Left ventricle myocardium superior (tissue), 1 donor: ENCODE results near the gene NAP1L4. TPM values are rescaled to one million over a fixed set of nuclear protein-coding genes. Genes with fewer than 3 reads are reported as not detected.
A peak's percentile ranks its signal among the peaks of the same experiment; 100 is the strongest.

Source experiments
- ATAC-seq: fragments of 200-7000 bp; cut with Tn5 transposase; one replicate; pipeline ENCODE4 v1.9.1; 2020; ENCODE audit warnings: mild to moderate bottlenecking, moderate library complexity
- DNase-seq: peaks from one replicate; pipeline ENCODE4 v3.0.0-alpha.2; 2020
- intact Hi-C: fragments of 100-400 bp; cut with micrococcal nuclease; formaldehyde crosslinking; loops from one replicate; pipeline ENCODE4 v1.11.0; 2022
- total RNA-seq: library from RNA; stranded (reverse); fragmentation: NEBNext Ultra II Directional; extraction: Animal tissue kit (Norgen Biotek cat#: 25700); gene quantifications from one replicate; pipeline ENCODE4 v1.2.1, GENCODE V29; 2021
- donor health status: DM: no; HTN: yes; CAD: no; lungs with severe emphysema.

NAP1L4 gene
- total RNA-seq, 1 donor from 2014 or later, result 173 TPM

DNA sequence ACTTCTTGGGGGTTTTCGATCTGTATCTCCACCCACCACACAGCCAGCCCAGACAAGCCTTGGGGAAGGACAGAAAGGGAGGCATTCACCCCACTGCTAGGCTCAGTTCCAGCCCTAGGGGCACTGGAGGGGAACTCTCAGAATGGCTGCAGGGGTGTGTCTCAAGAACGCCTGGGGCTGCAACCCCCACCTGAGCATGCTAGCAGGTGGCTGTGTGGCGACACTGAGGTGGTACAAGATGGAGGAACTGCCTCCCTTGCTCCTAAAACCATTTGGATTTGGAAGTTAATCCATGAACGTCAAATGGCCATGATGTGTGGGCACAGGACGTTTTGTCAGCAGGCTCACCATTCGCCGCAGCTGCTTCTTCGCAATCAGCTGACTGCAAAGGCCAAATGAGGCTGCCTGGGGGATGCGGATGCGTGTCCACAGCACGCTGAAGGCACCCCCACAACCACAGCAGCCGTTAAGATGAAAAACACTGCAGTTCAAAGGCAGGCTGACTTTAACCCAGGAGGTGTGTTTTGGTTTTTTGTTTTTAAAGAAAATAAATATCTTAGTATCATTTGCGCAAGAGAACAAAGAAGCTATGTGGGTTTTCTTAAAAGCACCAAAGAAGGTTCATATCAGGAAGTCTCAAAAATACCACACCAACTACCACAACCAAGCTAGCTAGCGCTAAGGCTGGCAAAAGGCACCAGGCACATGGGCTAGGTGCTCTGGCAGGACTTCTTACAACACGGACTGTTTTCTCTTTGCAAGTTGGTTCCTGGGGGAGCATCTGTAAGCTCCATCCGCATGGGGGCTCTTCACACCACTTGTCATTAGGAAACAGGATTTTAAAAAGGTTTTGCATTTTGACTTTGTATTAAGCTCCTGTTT is 22.2 kb upstream of the NAP1L4 start:
- ATAC-seq (no peak), DNase-seq (peak; percentile 26)
- intact Hi-C loops, result no loop called here

GRCh38 chr11:3011891-3012885 is 20.1 kb upstream of the NAP1L4 start:
- peak; percentile 30 for DNase-seq
- ATAC-seq, result no peak
- intact Hi-C loops, result no loop called here

GRCh38 chr11:3010521-3011275 is 18.6 kb upstream of the NAP1L4 start:
- peak; percentile 12 for DNase-seq
- no peak for ATAC-seq
- intact Hi-C loops, result no loop called here

DNA sequence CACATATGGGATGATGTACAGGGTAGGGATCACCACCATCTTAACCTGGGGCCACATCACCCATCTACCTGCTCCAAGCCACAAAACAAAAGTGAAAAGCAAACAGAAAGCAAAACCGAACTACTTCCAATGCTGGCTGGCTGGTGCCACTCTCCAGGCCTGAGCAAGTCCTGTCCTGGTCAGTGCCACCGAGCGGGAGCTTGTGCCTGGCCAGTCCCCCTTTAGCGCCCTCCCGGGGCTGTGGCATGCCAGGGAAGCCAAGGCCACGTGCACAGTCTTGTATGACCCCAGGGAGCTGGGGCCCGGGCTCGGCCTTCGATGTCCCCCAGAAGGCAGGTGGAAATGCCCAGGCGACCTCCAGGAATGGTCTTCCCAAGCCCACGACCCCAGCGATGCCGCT is 17.9 kb upstream of the NAP1L4 start:
- DNase-seq (no peak), ATAC-seq (no peak)
- intact Hi-C loops, result no loop called here

DNA sequence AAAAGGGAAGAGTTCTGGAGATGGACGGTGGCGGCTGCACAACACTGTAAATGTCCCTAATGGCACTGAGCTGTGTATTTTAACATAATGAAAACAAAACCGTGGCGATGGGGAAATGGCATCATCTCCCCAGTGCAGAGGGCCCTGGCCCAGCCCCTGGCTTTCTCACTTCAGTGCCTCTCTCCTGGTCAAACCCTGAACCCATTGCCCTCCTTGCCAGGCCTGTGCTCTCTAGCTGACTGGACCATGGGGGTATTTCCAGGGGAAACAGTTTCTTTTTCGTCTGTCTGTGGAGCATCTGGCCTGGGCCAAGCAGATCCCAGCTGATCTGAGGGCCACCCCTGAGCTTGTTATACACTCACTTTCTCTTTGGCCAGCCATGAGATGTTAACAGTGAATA is 17.4 kb upstream of the NAP1L4 start:
- intact Hi-C loops, result no loop called here
- no peak for ATAC-seq
- DNase-seq, result peak; percentile 5

DNA sequence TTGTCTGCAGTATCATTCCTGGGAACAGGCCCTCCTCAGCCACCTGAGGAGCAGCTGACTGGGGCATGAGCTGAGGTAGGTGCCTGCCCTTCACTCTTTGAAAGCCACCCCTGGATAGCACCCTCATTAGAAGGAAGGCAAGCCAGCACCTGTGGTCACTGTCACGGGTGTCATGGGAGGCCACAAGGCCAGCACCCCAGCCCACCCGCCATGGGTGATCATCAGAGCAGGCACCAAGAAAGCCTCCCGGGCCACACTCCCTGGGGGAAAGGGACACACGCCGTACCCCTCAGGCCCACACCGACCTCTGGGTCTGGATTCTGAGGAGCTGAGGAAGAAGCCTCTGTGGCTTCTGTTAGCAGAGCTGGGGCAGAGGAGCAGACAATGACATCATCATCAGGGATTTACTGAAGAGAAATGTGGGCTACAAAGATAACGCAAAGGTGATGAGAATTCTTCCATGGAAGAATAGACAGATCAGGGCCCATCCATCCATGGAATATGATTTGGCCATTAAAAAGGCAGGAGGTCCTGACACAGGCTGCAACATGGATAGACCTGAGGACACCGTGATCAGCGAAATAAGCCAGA is 16.7 kb upstream of the NAP1L4 start:
- ATAC-seq (no peak), DNase-seq (peak; percentile 14)
- intact Hi-C loops, result no loop called here

- no peak for DNase-seq
- ATAC-seq, result no peak
- intact Hi-C loops, result no loop called here
Measured at GRCh38 chr11:3007404-3008010, 15.4 kb upstream of the NAP1L4 start.

DNA sequence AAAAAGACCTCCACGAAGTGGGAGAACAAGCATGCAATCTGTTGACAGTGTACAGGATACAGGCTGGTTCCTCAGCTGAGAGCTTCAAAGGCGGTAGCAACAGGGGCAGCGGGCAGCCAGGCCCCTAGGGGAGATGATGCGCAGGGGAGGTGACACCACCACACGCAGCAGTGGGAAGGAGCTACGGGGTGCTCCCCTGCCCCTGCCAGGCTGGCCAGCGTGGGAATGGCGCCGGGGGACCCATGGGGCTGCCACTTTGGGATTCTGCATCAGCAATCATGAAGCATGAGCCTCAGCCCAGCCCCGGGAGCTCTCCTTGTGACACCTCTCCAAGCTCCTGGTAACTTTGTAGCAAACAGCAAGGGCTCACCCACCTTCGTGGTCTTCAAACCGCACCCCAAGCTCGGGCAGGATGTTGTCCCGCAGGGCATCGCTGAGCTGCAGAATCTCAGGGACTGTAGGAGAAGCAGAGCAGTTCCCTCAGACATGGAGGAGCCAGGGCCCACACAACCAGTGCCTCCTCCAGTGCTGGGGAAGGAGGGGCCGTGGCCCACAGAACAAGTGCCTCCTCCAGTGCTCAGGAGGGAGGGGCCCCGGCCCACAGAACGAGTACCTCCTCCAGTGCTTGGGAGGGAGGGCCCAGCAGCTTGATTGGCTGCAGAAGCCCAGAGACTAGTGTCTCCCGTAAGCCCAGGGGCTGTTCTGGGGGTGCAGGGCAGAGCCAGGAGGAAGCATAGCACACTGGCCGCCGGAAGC is 14.6 kb upstream of the NAP1L4 start:
- ATAC-seq (no peak), DNase-seq (no peak)
- intact Hi-C loops, result no loop called here

GRCh38 chr11:3004481-3004880 is 12.4 kb upstream of the NAP1L4 start:
- DNase-seq (peak; percentile 20), ATAC-seq (no peak)
- intact Hi-C loops, result no loop called here

GRCh38 chr11:3003396-3004231 is 11.5 kb upstream of the NAP1L4 start:
- intact Hi-C loops, result no loop called here
- ATAC-seq, result no peak
- no peak for DNase-seq

- intact Hi-C loops, result no loop called here
- ATAC-seq (no peak), DNase-seq (no peak)
Measured at GRCh38 chr11:3002871-3003270, 10.7 kb upstream of the NAP1L4 start.

DNA sequence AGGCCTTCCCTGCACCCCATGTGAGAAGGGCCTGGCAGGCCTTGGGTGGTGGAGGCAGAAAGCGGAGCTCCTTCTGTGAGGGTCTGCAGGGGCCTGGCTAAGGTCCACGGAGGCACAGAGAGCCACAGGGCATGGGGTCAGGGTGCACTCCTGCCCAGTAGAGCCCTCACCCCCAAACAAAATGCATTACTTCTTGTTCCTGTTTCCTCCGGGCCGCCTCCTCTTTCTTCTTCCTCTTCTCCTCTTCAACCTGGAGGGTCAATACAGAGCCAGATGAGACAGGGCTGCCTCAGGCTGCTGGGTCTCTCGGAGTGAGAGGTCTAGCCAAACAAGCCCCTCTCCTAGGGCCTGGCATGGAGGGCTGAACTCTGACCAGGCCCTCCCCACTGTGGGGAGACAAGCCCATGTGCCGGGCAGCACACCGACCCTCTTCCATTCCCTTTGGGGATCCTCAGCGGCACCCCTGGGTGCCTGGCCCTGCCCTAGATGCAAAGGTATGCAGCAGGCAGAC is 10.3 kb upstream of the NAP1L4 start:
- DNase-seq, result no peak
- no peak for ATAC-seq
- intact Hi-C loops, result no loop called here

DNA sequence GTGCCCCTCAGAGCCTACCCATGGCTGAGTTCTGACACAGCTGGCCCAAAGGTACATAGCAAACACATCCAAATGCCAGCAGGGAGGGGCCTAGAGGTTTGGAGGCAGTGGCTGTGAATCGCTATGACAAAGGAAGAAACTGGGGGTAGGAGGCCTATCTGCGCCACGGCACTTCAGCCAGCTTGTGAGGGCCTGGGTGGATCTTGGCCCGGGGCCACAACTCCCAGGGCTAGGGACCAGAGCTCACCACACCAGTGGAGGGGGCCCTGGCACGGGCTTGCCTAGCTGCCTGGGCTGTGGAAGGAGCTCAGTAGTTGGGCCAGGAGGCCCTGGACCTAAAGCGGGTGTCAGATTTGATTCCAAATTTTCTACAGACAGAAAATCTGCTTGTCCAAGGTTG is 9.4 kb upstream of the NAP1L4 start:
- intact Hi-C loops, result no loop called here
- ATAC-seq (peak; percentile 83), DNase-seq (peak; percentile 84)

DNA sequence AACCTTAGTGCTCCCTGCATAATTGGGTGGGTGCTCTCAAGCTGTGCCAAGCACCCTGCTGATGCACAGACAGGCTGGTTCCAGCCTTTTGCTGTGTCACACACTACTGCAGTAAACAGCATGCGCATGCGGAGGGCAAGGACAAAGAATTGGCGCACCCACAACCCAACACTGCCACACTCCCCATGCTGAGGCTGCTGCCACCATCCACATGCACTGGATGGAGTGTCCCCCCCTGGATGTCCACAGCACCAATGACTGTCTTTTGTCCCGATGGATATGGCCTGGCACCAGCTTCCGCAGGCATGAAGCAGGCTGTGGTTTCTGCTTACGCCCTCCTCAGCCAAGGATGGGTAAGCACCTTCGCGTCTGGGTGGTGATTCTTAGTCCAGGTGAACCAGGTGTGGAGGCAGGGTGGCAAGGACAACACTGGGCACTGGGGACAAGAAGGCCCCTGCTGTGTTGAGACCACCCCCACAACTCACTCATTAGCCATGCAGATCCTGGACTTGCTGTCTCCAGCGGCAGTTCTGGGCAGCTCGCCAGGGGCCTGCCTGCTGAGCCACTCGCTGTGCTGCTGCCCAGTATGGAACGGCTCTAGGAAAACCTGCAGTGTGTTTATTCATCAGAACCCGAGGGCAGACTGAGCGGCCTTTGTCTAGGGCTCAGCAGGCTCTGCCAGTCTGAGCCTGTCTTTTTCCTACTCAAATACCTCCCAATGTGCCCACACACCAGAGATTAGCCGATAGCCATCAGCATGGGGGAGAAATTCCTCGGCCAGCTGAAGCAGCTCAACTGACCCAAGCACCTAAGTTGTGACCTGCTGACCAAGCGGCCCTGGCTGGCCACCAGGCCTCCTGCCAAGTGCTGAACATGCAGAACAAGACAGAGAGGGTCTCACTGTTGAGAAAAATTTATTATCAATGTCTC is 8.2 kb upstream of the NAP1L4 start:
- peak; percentile 87 for ATAC-seq
- intact Hi-C loops, result no loop called here

GRCh38 chr11:2999464-2999998 is 7.4 kb upstream of the NAP1L4 start:
- intact Hi-C loops, result no loop called here
- peak; percentile 12 for DNase-seq
- ATAC-seq, result no peak

More for the DNA sequence above, 8.2 kb upstream of the NAP1L4 start:
- DNase-seq, result peak; percentile 92
